ENCODE results near the gene AASDH.

Gene AASDH

DNA sequence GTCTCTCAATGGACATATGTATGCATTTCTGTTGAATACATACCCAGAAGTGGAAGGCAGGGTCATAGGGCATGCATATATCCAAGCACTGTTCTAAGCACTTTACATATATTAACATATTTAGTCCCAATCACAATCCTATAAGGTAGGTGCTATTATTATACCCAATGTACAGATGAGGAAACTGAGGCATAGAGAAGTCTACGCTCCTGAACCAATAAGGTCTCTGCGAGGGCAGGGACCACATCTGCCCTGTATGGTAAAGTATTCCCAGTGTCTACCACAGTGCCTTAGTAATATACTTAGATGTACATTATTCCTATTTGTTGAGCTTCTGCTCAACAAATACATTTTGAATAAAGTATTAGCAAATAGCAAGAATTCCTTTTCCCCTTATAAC, 42.9 kb upstream of the AASDH start:
- H3K4me1 ChIP-seq, result peaks cover 0 to 13% (median 9%) of the 10 kb centered on the region in 4 donors
- no peak for DNase-seq
- H3K36me3 ChIP-seq, result no peaks in the 10 kb centered on the region
- no peaks in the 10 kb centered on the region for H3K9me3 ChIP-seq
- TF ChIP-seq, protein P1, sequence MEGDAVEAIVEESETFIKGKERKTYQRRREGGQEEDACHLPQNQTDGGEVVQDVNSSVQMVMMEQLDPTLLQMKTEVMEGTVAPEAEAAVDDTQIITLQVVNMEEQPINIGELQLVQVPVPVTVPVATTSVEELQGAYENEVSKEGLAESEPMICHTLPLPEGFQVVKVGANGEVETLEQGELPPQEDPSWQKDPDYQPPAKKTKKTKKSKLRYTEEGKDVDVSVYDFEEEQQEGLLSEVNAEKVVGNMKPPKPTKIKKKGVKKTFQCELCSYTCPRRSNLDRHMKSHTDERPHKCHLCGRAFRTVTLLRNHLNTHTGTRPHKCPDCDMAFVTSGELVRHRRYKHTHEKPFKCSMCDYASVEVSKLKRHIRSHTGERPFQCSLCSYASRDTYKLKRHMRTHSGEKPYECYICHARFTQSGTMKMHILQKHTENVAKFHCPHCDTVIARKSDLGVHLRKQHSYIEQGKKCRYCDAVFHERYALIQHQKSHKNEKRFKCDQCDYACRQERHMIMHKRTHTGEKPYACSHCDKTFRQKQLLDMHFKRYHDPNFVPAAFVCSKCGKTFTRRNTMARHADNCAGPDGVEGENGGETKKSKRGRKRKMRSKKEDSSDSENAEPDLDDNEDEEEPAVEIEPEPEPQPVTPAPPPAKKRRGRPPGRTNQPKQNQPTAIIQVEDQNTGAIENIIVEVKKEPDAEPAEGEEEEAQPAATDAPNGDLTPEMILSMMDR (IDR thresholded peaks at IDR 0.05), result no peak
- intact Hi-C loops (cut with DNase I; ENCODE audit: low total_unique reads), result loop anchor here (10.0 kb wide), 1 partner anchor 365 kb away; no protein-coding TSS in a partner anchor
- no peak overlapping the region for H3K27ac ChIP-seq
- no peak overlapping the region for H3K4me3 ChIP-seq
- no peaks in the 10 kb centered on the region for H3K27me3 ChIP-seq

DNA sequence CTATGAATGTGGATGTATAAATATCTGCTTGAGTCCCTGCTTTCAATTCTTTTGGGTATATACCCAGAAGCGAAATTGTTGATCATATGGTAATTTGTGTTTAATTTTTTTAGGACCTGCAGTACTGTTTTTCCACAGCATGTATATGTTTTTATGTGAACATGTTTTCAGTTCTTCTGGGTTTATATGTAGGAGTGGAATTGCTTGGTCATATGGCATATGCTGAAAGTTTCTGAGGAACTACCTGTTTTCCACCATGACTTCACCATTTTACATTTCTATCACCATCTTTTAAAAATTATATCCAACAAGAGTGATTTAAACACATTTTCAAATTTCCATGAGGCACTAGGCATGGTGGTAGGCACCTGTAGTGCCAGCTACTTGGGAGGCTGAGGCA, 39.9 kb upstream of the AASDH start:
- Histone ChIP-seq H3K9me3 (no peaks in the 10 kb centered on the region), H3K27ac (no peak overlapping the region), H3K27me3 (no peaks in the 10 kb centered on the region), H3K36me3 (no peaks in the 10 kb centered on the region), H3K4me1 (peaks cover 0 to 6% (median 0%) of the 10 kb centered on the region in 4 donors), H3K4me3 (no peak overlapping the region)
- intact Hi-C loops (cut with DNase I; ENCODE audit: low total_unique reads), result loop anchor here (5.0 kb wide), 1 partner anchor 115 kb away; no protein-coding TSS in a partner anchor
- TF ChIP-seq, protein P1 (IDR thresholded peaks at IDR 0.05), result no peak
- no peak for DNase-seq

DNA sequence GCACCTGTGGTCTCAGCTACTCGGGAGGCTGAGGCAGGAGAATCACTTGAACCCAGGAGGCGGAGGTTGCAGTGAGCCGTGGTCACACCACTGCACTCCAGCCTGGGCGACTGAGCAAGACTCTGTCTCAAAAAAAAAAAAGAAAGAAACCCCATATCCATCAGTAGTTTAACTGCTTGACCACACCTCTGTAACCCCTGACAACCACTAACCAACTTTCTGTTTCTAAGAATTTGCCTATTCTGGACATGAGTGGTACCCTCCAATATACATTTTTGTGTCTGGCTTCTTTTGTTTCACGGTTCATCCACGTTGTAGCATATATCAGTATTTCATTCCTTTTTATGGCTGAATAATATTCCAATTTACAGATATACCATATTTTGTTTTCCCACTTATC, 39.0 kb upstream of the AASDH start:
- Histone ChIP-seq H3K4me3 (no peak overlapping the region), H3K36me3 (no peaks in the 10 kb centered on the region), H3K9me3 (no peaks in the 10 kb centered on the region), H3K27ac (no peak overlapping the region), H3K27me3 (no peaks in the 10 kb centered on the region), H3K4me1 (peaks cover 0 to 6% (median 0%) of the 10 kb centered on the region in 4 donors)
- intact Hi-C loops (cut with DNase I; ENCODE audit: low total_unique reads), result loop anchor here (5.0 kb wide), 1 partner anchor 116 kb away; no protein-coding TSS in a partner anchor
- TF ChIP-seq, protein P1 (IDR thresholded peaks at IDR 0.05), result no peak
- DNase-seq, result no peak

DNA sequence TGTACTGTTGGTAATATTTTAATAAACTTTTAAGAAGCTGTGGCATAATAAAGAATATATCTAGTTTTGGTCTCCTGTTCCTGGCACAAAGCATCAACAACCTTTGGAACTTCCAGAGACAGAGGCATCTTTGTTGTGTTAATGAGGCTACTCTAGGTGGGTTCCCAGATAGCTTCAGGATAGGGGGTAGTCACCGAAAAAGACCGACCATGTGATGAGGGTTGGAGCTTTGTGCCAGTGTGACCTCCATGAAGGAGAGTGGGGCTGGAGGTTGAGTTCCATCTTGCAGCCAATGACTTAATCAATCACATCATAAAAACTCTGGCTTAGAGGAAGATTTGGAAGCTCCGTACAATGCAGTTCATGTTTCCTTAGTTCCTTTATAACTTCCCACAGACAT, 38.2 kb upstream of the AASDH start:
- H3K27me3 ChIP-seq, result no peaks in the 10 kb centered on the region
- H3K9me3 ChIP-seq, result no peaks in the 10 kb centered on the region
- TF ChIP-seq, protein P1 (IDR thresholded peaks at IDR 0.05), result no peak
- DNase-seq, result no peak
- H3K4me1 ChIP-seq, result peaks cover 0 to 6% (median 0%) of the 10 kb centered on the region in 4 donors
- no peak overlapping the region for H3K4me3 ChIP-seq
- no peaks in the 10 kb centered on the region for H3K36me3 ChIP-seq
- intact Hi-C loops (cut with DNase I; ENCODE audit: low total_unique reads), result loop anchor here (5.0 kb wide), 1 partner anchor 117 kb away; no protein-coding TSS in a partner anchor
- no peak overlapping the region for H3K27ac ChIP-seq

DNA sequence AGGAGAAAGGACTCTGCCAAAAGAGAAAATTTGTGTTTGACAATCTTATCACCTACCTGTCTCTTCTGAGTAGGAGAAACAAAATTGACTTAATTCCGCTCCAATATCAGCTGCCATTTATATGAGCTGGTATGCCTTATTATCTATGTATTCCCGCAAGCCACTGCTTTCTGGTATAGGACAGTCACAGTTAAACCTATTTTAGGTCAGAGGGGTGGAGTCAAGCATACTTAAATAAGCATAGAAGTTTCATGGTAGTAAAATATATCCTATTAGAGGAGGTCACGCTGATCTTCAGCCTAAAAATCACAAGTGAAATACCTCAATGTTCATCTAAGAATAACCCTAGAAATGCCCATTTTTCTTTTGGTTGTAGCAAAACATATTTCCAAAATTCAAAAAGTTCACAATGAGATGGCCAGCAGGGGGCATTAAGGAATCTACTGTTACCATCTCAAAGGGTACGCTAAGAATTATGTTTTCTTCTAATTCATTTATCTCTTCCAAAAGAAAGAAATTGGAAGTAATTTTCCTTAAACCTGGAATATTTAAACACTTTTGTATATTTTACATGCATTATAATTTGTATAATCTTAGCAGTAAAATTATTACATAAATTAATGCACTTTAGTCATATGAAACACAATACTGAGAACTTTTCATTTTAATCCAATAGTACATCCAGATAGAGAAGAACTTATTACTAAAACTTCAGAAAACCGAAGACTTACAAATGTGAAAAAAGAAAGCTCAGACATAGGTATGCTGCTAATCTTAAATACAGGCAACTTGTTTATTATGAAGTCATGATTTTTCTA, 37.6 kb upstream of the AASDH start:
- no peak overlapping the region for H3K4me3 ChIP-seq
- intact Hi-C loops (cut with DNase I; ENCODE audit: low total_unique reads), result loop anchor here (5.0 kb wide), 1 partner anchor 117 kb away; no protein-coding TSS in a partner anchor
- no peaks in the 10 kb centered on the region for H3K9me3 ChIP-seq
- DNase-seq, result no peak
- H3K27me3 ChIP-seq, result no peaks in the 10 kb centered on the region
- no peak overlapping the region for H3K27ac ChIP-seq
- no peaks in the 10 kb centered on the region for H3K36me3 ChIP-seq
- TF ChIP-seq, protein P1 (IDR thresholded peaks at IDR 0.05), result peak; percentile 55 to 64
- peaks cover 0 to 6% (median 0%) of the 10 kb centered on the region in 4 donors for H3K4me1 ChIP-seq
